Measurements from ENCODE around the gene PRR33. TPM values are rescaled to one million over a fixed set of nuclear protein-coding genes. Genes with fewer than 3 reads are reported as not detected.
"Not testable (repeated sequence)": the region's sequence is repeated elsewhere in the genome, so short reads cannot be mapped to it uniquely, and the experiment has no call there.

The PRR33 gene
- total RNA-seq, 6 experiments from 2014 or later = not detected

GRCh38 chr11:1875093-1875850 is 16.4 kb downstream of the PRR33 start:
- H3K4me3 ChIP-seq = no peak overlapping the region
- no peak for ATAC-seq
- no peak overlapping the region for H3K27ac ChIP-seq
- intact Hi-C loops (cut with DNase I) = loop anchor here in 1 of 2 donors (10.0 kb wide), 1 partner anchor 270 kb away; no protein-coding TSS in a partner anchor
- H3K4me1 ChIP-seq = no peaks in the 10 kb centered on the region
- no peaks in the 10 kb centered on the region for H3K9me3 ChIP-seq
- H3K27me3 ChIP-seq = no peaks in the 10 kb centered on the region
- no peaks in the 10 kb centered on the region for H3K36me3 ChIP-seq
- WGBS (ENCODE audit: insufficient coverage, low coverage, low lambda C conversion rate, missing lambda C conversion rate) = 65% methylated on average over 7 of the region's 28 CpGs
- peak in 2 of 3 donors; percentile 23 to 49 for DNase-seq
- TF ChIP-seq, protein P1, sequence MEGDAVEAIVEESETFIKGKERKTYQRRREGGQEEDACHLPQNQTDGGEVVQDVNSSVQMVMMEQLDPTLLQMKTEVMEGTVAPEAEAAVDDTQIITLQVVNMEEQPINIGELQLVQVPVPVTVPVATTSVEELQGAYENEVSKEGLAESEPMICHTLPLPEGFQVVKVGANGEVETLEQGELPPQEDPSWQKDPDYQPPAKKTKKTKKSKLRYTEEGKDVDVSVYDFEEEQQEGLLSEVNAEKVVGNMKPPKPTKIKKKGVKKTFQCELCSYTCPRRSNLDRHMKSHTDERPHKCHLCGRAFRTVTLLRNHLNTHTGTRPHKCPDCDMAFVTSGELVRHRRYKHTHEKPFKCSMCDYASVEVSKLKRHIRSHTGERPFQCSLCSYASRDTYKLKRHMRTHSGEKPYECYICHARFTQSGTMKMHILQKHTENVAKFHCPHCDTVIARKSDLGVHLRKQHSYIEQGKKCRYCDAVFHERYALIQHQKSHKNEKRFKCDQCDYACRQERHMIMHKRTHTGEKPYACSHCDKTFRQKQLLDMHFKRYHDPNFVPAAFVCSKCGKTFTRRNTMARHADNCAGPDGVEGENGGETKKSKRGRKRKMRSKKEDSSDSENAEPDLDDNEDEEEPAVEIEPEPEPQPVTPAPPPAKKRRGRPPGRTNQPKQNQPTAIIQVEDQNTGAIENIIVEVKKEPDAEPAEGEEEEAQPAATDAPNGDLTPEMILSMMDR (IDR thresholded peaks at IDR 0.05) = no peak
- TF ChIP-seq POLR2A (IDR thresholded peaks at IDR 0.05) = no peak

DNA sequence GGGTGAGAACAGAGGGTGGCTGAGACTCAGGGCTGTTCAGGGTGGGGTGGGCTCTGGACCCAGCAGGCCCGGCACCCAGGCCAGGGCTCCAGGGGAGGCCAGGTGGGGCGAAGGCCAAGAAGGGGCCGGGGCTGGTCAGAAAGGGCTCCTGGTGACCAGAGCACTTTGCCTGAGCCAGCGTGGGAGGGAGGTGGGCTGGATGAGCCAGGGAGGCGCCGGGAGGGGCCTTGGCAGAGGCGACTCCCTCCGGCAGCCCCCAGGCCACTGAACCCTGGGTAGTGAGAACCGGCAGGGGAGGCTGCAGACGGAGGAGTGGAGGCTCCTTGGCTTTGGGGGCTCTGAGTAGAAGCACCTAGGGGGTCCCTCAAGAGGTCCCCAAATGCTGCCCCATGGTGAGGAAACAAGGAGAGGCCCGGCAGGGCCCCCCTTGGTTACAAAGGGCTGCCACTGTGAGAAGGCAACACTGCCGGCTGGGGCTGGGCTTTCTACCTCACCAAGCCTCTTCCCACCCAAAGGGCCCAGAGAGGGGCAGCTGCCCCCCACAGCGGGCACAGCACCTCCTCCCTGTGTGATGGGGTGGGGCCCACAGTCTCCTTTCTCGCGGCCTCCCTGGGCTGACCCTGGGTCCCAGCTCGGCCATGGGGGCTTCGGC is 17.1 kb downstream of the PRR33 start:
- not testable (repeated sequence) for H3K4me1 ChIP-seq, H3K9me3 ChIP-seq, H3K36me3 ChIP-seq, H3K27ac ChIP-seq, H3K27me3 ChIP-seq, H3K4me3 ChIP-seq, ATAC-seq
- DNase-seq = peak in 2 of 3 donors; percentile 19 to 49
- intact Hi-C loops (cut with DNase I) = loop anchor here in 1 of 2 donors (10.0 kb wide), 1 partner anchor 270 kb away; no protein-coding TSS in a partner anchor
- WGBS (ENCODE audit: insufficient coverage, low coverage, low lambda C conversion rate, missing lambda C conversion rate) = no CpG with 5 or more reads among the region's 17 CpGs

- intact Hi-C loops (cut with DNase I) = loop anchor here in 1 of 2 donors (10.0 kb wide), 1 partner anchor 271 kb away; no protein-coding TSS in a partner anchor
- H3K4me3 ChIP-seq, H3K4me1 ChIP-seq, H3K36me3 ChIP-seq, H3K27me3 ChIP-seq, H3K27ac ChIP-seq, H3K9me3 ChIP-seq, ATAC-seq: not testable (repeated sequence)
- peak in 1 of 3 donors; percentile 6 for DNase-seq
- WGBS (ENCODE audit: insufficient coverage, low coverage, low lambda C conversion rate, missing lambda C conversion rate) = 78% methylated on average over 17 of the region's 17 CpGs
Measured at GRCh38 chr11:1873813-1874150, 17.9 kb downstream of the PRR33 start.

DNA sequence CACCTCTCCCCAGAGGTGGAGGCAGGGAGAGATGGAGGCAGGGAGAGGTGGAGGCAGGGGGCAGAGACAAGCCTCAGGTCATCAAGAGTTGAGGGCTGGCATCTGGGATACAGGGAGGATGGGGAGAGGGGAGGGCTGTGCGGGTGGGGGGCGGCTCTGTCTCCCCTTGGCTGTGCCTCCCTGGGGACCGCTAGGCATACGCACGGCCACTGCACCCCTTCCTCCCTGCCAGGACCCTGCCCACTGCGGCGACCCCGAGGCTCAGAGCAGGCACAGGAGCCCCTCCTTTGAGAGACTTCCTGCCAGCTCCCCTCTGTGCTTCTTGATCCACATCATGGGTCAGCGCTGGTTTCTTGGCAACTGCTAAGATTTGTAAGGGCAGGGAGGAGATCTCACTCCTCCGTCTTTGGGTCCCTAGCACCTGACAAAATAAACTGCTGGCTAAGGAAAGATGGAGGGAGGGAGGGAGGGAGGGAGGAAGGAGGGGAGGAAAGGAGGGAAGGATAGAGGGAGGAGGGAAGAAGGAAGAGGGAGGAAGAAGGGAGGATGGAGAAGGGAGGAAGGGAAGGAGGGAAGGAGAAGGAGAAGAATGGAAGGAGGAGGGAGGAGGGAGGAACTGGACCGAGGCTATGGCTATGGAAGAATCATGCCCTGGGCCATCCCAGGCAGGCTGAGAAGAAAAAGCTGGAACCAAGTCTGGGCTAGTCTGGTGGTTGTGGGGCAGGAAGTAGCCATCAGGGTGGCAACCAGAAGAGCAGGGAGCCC is 18.5 kb downstream of the PRR33 start:
- intact Hi-C loops (cut with DNase I) = loop anchor here in 1 of 2 donors (10.0 kb wide), 1 partner anchor 272 kb away; no protein-coding TSS in a partner anchor
- DNase-seq (peak in 2 of 3 donors; percentile 14 to 44), ATAC-seq (no peak)
- no peaks in the 10 kb centered on the region for H3K36me3 ChIP-seq
- no peaks in the 10 kb centered on the region for H3K27me3 ChIP-seq
- no peak overlapping the region for H3K27ac ChIP-seq
- H3K4me1 ChIP-seq = no peaks in the 10 kb centered on the region
- TF ChIP-seq POLR2A (IDR thresholded peaks at IDR 0.05) = no peak
- TF ChIP-seq, protein P1 (IDR thresholded peaks at IDR 0.05) = no peak
- no peak overlapping the region for H3K4me3 ChIP-seq
- H3K9me3 ChIP-seq = no peaks in the 10 kb centered on the region
- WGBS (ENCODE audit: insufficient coverage, low coverage, low lambda C conversion rate, missing lambda C conversion rate) = 35% methylated on average over 6 of the region's 11 CpGs

GRCh38 chr11:1872267-1872985 is 19.3 kb downstream of the PRR33 start:
- Histone ChIP-seq H3K27me3 (no peaks in the 10 kb centered on the region), H3K4me3 (no peak overlapping the region), H3K4me1 (no peaks in the 10 kb centered on the region), H3K9me3 (no peaks in the 10 kb centered on the region), H3K27ac (no peak overlapping the region), H3K36me3 (no peaks in the 10 kb centered on the region)
- no peak for ATAC-seq
- intact Hi-C loops (cut with DNase I) = loop anchor here in 1 of 2 donors (10.0 kb wide), 1 partner anchor 272 kb away; no protein-coding TSS in a partner anchor
- DNase-seq = peak in 2 of 3 donors; percentile 6 to 40
- 39% methylated on average over 2 of the region's 25 CpGs for WGBS (ENCODE audit: insufficient coverage, low coverage, low lambda C conversion rate, missing lambda C conversion rate)
- TF ChIP-seq POLR2A (IDR thresholded peaks at IDR 0.05) = no peak
- TF ChIP-seq, protein P1 (IDR thresholded peaks at IDR 0.05) = no peak

Measured in right lobe of liver (tissue), 6 donors.